GM13976 (cell line): ENCODE results near the gene TRIP13.

Source experiments
- DNase-seq: peaks from one replicate; pipeline ENCODE4 v3.0.0; 2012; ENCODE audit warnings: low spot score
- CTCF ChIP-seq: IDR thresholded peaks from 2 replicates; pipeline ENCODE4 v1.5.1; 2012; ENCODE audit warnings: borderline replicate concordance, mild to moderate bottlenecking; ENCODE audit not compliant: insufficient read depth; ENCODE audit errors: extremely low read depth, missing control alignments, control extremely low read depth
- in situ Hi-C: fragments of 300-500 bp; cut with MboI; formaldehyde crosslinking; loops from one replicate; pipeline ENCODE4 v1.12.0; 2022; ENCODE audit warnings: low sequenced_read_pairs, mixed read lengths, inconsistent platforms; ENCODE audit not compliant: unreplicated experiment

Gene TRIP13

DNA sequence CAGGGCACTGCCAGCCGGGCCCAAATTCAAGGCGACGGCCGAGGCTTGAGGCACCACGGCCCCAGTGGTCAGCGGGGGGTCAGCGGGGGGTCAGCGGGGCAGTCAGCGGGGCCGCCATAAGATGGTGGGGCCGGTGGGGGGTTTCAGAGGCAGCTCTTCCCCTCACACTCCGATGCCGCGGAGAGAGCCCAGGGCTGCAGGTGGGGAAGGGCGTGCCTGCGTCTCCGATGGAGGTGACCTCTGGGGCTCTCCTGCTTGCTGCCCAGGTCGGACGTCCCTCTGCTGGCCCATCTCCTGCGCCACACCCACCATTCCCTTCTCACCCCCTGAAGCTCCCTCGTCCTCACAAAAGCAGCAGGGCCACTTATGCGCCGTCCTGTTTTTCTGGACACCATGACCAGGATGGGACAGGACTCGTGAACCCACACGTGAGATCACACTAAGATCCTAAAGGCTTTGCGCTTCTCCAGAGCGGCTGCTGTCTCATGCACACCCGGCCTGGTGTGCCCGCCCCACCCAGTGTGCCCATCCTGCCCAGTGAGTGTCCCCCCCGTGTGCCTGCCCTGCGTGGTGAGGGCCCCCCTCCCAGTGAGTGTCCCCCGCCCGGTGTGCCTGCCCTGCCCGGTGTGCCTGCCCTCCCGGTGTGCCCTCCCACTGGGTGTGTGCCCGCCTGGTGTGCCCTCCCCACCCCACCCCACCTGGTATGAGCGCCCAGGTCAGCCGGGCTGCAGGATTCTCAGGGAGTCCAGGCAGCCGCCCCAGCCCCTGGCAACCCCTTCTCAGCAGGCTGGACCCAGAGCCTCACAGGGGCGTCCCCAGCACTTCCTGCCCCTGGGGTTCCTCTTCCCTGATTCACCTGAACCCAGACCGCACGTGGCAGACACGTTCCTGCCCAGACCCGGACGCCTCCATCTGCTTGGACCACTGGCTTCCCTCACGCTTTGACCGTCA lies 67.2 kb downstream of the TRIP13 start:
- TF ChIP-seq CTCF: no peak
- no peak for DNase-seq
- in situ Hi-C loops: no loop called here

GRCh38 chr5:960551-960950 lies 67.9 kb downstream of the TRIP13 start:
- in situ Hi-C loops: no loop called here
- DNase-seq: no peak
- no peak for TF ChIP-seq CTCF

DNA sequence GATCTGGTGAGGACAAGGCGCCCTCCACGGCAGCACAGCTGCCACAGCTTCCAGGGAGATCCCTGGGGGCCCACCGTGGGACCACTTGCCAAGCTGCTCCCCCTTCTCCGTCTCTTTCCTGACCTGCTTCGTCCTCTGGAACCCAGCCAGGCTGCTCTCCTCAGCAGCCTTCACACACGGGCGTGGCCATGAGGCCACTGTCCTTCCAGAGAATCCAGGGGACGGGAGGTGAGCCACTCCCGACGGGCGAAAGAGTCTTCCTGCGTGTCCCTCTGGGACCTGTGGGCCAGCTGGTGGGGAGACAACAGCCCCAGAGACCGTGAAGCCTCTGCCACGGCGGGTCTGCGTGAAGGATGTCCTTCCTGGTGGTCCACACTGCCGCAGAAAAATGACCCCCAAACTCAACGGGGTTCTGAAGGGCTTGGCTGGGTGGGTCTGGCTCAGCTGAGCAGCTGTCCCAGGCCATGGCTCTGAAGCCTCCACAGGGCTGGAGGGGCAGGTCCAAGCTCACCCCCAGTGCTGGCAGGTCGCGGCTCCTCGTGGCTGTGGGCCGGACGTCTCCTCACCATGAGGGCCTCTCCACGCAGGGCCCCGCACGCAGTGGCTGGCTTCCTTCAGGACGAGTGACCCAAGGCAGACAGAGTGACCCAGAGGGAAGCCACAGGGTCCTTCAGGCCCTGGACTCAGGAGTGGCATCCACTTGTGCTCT lies 68.5 kb downstream of the TRIP13 start:
- in situ Hi-C loops: no loop called here
- DNase-seq: no peak
- TF ChIP-seq CTCF: no peak

DNA sequence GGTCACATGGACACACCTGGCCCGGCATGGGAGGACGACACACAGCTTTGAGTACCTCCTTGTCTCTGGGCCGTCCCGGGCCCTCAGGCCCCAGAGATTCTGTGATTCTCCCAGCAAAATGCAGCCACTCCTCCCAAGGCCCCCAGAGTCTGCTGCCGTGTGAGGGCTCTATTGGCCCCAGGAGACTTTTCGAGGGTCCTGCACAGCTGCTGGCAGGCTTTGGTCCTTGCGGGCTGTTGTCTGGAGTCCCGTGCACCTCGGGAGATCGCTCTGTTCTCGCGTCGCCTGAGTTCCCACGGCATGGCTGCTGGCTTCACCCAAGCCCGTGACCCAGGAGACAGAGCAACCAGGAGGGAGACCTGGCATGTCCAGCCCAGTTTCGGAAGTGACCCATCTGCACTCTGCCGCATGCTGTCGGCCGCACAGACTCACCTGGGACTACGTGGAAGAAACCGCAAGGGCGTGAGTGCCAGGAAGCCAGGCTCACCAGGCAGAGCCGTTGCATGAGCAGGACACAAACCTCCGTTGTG lies 69.1 kb downstream of the TRIP13 start:
- in situ Hi-C loops: no loop called here
- DNase-seq: no peak
- TF ChIP-seq CTCF: no peak

DNA sequence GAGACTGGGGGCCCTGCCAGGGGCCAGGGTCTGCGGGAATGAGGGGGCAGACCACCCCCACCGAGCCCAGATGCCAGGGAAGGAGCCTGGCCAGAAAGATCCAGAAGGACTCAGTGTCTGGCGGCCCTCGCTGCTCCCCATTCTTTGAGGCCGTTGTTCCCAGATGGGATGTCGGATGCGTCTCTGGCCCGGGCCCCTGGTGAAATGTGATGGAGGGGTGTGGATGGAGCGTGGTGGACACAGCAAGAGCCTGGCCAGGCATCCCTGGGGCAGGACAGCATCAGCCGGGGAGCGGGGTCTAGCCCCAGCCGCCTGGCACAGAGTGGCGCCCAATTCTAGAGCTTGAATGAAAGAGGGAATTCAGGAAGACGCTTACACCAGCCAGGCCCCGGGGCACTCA lies 69.7 kb downstream of the TRIP13 start:
- no peak for DNase-seq
- TF ChIP-seq CTCF: no peak
- in situ Hi-C loops: no loop called here

DNA sequence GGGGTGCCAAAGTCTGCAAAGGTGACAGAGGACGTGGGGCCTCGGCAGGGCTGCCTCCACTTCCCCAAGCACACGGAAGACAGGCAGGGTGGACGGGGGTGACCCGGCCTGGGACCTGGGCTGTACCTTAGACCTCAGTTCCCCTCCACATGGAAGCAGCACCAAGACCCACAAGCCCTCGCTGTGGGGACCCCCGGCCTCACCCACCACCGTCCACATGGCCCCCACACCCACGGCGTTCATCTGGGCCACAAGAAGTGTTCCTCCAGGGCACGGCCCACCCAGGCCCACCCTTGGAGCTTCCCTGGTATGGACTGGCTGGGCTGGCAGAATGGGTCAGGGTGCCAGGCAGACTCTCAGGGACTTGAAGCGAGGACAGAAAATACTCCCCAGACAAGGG lies 70.1 kb downstream of the TRIP13 start:
- no peak for DNase-seq
- in situ Hi-C loops: no loop called here
- no peak for TF ChIP-seq CTCF
